NAMALWA (cell line): ENCODE measurements around the gene PSMG3.
A peak's percentile ranks its signal among the peaks of the same experiment; 100 is the strongest.

ENCODE experiments used
- DNase-seq: peaks from one replicate; pipeline ENCODE4 v3.0.0-alpha.2; 2015; ENCODE audit warnings: low spot score

Gene PSMG3

GRCh38 chr7:1569833-1570632, at the start of gene PSMG3:
TSS of gene PSMG3 (minus strand) at chr7:1570032. CDS start at chr7:1569339, 693 bp downstream.
- peak; percentile 94 for DNase-seq

GRCh38 chr7:1618475-1618874, 48.6 kb upstream of the PSMG3 start:
- no peak for DNase-seq

GRCh38 chr7:1617957-1618356, 48.1 kb upstream of the PSMG3 start:
- no peak for DNase-seq

- DNase-seq, result no peak
These were observed 46.9 kb upstream of the PSMG3 start for GRCh38 chr7:1616741-1617140.

- DNase-seq, result no peak
These were observed 41.9 kb upstream of the PSMG3 start for GRCh38 chr7:1611708-1612241.

- no peak for DNase-seq
These were observed 41.0 kb upstream of the PSMG3 start for GRCh38 chr7:1610678-1611302.

- DNase-seq, result no peak
These were observed 40.3 kb upstream of the PSMG3 start for GRCh38 chr7:1610013-1610677.

- DNase-seq, result no peak
These were observed 39.2 kb upstream of the PSMG3 start for GRCh38 chr7:1609023-1609422.

GRCh38 chr7:1608318-1608717, 38.5 kb upstream of the PSMG3 start:
- DNase-seq, result no peak

- no peak for DNase-seq
These were observed 37.9 kb upstream of the PSMG3 start for GRCh38 chr7:1607696-1608095.

- no peak for DNase-seq
These were observed 37.2 kb upstream of the PSMG3 start for GRCh38 chr7:1607001-1607400.

- DNase-seq, result no peak
These were observed 34.6 kb upstream of the PSMG3 start for GRCh38 chr7:1604383-1604782.

- no peak for DNase-seq
These were observed 33.8 kb upstream of the PSMG3 start for GRCh38 chr7:1603346-1604225.

- no peak for DNase-seq
These were observed 32.6 kb upstream of the PSMG3 start for GRCh38 chr7:1602386-1602785.

- no peak for DNase-seq
These were observed 32.1 kb upstream of the PSMG3 start for GRCh38 chr7:1601956-1602355.

GRCh38 chr7:1599640-1600395, 30.0 kb upstream of the PSMG3 start:
- no peak for DNase-seq

- no peak for DNase-seq
These were observed 29.3 kb upstream of the PSMG3 start for GRCh38 chr7:1598961-1599639.

GRCh38 chr7:1598286-1598685, 28.5 kb upstream of the PSMG3 start:
- DNase-seq, result no peak

- DNase-seq, result no peak
These were observed 28.0 kb upstream of the PSMG3 start for GRCh38 chr7:1597791-1598190.

- no peak for DNase-seq
These were observed 27.4 kb upstream of the PSMG3 start for GRCh38 chr7:1597066-1597760.
